GM20431 (cell line): ENCODE data around the gene ALKAL2.

ENCODE experiments used
- in situ Hi-C: fragments of 300-500 bp; cut with MseI, MboI; formaldehyde crosslinking; loops from one replicate; pipeline ENCODE4 v1.15.0; 2020; ENCODE audit warnings: low sequenced_read_pairs; ENCODE audit not compliant: unreplicated experiment

The ALKAL2 gene

DNA sequence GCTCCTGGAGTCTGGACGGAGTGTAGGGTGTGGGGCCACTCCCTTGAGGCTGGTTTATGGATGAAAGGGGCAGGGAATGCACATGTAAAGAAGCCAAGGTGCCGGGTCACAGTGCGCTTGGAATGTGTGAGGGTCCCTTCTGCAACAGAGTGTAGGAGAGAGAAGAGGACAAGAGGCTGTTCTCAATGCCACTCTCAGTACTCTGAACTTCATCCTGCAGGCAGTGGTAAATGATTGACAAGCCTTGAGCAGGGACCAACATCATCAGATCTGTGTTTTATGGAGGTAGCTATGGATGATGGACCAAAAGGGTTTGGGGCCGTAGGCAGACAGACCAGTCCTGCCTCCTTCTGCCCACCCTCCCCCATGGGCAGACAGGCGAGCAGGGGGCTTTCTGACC, 7.2 kb upstream of the ALKAL2 start:
- in situ Hi-C loops: no loop called here

DNA sequence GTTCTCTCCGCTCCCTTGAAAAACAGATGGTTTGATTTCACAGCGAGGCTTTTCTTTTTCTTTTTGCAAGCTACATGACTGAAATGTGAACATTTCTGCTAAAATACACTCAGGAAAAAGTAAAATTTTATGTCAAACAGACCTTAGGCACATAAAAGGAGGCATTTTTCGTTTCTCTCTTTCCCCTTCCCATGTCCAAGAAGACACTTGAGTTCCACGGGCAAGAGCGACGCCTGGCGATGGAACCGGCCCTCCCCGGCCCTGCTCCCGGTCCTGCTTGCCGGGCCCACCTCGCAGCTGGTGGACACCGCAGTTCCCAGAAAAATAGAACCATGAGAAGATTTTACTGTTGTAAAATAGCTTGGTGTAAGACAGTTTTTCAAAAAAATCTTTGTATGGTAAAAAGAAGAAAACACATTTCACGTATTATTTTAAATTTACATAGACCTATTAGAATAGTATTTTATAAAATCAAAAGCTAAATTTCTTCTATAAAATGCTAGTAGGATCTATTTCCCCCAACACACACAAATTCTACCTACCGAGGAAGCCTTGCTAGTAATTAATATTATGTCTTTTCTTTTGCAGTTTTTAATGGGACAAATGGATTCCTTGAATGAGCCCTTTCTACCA, 2.3 kb upstream of the ALKAL2 start:
- in situ Hi-C loops: no loop called here

DNA sequence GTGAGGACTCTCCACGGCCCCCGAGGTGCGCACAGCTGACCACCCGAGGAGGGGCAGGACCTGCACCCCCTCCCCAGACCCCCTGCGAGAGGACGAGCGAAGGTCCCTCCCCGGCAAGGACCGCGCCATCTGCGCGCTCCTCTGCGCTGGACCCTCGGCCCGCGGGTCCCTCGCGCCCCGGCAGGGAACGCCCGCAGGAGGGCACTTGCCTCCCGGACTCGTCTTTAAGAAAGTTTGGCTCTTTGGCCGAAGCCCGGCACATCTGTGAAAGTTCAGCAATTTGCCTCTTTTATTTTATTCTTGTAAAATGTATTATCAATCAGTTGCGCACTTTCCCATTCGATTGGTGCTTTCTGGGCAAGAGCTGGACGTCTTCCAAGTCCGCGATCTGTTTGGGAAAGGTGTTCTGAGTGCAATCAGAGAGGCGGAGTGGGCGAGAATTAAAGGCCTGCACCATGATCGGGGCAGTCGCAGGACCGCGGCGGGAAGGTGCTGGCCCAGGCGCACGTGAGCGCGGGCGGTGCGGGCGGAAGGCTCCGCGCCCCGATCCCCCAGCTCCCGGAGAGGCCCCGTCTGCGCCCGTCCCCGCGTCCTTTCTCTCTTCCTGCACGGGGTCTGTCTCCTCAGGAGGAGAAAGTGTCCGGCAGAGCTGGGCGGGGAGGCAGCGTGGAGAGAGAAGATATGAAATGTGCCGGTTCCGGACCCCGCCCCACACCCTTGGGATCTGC, 1.6 kb upstream of the ALKAL2 start:
- in situ Hi-C loops: no loop called here

DNA sequence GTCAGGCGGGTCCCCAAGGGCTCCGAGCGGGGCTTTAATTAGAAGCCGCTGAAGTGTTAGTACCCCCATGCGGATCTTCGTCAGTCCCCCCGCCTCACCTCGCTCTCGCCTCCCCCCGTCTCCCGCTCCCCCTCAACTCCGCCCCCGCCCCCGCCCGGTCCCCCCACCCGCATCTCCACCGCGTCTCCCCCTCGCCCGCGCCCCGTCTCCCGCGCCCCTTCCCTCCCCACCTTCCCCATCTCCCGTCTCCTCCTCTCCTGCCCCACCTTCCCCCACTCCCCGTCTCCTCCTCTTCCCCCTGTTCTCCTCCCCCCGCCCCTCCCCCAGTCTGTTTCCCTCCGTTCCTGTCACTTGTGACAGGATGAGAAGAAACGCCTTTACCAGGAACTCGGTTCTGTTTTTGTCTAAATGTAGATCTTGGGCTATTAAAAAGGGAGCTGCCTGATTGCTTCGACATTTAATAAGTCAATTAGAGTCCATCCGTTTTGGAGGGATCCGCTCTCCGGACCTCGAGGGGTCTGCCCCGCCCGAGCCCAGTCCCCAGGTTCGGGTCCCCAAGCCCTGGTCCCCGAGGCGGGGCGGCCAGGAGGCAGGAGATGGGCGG, 969 bp upstream of the ALKAL2 start:
- in situ Hi-C loops: no loop called here

DNA sequence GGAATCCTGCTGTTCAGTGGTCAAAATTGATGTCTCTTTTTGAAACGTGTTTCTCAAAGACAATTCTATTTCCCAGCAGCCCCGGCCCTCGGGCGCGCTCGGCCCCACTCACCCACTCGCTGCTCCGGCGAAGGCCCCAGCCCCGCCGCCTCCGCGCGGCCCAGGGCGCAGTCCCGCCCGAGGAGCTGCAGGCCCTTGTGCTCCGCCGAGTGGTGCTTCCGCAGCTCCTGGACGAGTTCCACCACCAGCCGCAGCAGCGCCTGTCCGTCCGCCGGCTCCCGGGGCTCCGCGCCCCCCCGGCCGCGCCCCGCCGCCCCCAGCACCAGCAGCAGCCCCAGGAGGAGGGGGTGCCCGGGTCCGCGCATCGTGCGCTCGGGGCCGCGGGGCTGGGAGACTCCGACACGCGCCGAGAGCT, 413 bp downstream of the ALKAL2 start:
- in situ Hi-C loops: no loop called here

DNA sequence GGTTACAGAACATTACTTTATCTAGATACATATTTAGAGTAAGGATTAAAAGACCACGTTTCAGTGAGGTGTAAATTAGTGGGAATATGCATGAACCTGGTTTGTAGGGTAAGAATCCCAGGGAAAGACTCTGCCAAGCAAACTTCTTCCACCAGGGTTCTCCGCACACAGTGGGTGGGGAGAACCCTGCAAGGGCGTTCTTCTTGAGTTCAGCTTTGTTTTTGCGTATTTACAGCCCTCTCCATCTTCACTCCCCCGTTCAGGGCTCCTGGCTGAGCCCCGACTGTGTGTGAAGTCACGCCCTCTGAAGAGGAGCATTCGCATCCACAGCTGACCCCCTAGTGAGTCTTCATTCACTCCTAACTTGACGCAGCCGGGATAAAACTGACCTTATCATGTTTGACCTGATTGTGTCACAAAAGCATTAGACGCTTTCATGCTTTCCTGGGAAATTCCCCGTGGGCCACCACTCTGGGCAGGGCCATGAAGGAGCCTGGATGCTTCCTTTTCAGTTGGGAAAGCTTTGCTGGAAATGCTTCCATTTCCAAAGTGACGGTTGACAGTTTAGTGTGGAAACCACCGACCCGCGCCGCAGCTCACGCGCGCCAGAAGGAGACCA, 1.0 kb downstream of the ALKAL2 start:
- in situ Hi-C loops: no loop called here

DNA sequence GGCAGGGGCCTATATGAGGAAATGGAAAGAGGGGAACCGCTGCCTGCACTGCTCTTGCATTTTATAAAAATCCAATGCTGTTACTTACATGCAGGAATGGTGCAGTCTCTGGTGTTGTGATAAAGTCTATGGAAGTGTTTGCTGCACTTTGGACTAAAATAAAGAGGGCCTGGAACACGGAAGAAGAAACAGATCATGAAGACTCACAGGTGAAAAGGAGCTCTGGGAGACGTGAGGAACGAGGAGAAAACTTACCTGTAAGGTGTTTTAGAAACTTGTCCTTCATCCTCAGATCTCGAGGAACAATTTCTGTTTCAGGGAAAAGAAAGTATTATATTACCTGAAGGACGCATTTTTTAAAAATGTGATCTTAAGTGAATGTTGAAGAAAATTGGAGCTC, 1.9 kb downstream of the ALKAL2 start:
- in situ Hi-C loops: no loop called here

DNA sequence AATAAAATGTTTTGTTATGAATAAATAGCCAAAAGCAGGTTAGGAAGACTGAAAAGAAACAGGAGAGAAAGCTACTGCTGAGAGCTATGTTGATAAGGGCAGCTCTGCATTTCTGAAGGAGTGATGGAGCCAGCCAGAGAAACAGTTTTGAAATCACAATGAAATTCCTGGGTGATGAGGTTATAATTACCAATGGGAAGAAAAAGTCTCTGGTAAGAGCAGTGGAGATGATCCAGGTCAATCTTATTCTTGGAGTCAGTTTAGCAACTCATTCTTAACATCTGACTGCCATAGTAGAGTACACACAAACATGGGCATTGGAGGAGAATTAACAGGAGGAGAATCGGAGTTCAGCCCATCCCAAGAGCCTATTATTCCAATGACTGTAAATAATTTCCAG, 2.4 kb downstream of the ALKAL2 start:
- in situ Hi-C loops: no loop called here

- in situ Hi-C loops: no loop called here
Measured at GRCh38 chr2:284896-285492, 2.9 kb downstream of the ALKAL2 start.

- in situ Hi-C loops: no loop called here
Measured at GRCh38 chr2:283996-284794, 3.7 kb downstream of the ALKAL2 start.

DNA sequence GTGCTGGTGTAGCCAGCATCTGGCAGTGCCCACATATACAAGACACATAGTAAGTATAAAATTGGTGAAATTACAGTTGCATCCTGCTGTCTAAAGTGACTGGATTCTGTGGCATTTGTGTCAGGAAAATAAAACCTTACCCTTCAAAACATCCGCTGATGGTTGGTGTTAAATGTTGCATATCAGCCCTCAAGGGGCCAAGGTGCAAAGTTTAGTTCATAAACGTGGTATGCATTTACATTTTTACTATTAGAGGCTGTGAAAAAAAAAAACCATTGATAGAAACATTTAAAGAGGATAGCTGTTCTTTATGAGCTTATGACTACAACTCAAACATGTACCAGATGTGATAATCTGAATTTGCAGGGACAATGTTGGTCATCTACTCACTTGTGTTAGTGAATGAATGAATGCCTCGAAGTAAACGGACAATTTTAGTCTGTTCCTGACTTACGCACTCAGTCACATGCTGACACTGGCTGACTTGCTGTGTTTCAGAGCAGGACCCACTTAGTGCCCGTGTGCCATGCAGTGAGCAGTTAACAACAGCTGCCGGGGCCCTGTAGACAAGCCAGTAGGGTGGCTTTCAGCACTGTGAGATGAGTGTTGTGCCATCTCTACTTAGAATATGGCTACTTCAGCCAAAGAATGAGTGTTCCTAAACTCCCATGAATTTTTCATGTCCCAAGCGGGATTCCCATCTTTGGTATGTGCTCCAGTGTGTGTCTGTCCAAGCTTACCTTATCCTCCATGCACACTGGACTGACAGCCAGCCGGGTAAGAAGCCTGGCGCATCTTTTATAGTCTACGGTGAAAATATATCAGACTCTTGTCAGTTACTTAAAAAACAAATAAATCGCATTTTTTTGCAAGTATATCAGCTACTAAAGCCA, 5.3 kb downstream of the ALKAL2 start:
- in situ Hi-C loops: no loop called here

DNA sequence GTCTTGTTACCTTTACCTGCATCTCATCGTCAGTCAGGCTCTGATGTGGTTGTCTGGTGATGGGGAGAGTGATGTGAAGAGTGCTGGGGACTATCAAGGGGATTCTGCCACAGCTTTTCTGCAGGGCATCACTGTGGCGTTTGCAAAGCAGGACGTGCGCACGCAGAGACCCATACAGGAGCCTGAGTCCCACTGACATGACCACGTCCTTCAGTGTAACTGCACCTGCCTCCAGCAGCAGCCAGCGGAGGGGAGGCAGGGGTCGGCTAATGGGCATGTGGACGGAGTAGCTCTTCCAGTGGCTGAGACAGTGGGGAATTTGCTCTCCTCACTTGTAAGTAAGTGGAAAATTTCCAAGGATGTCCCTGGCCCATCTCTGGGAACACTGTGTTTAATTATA, 6.5 kb downstream of the ALKAL2 start:
- in situ Hi-C loops: no loop called here

- in situ Hi-C loops: no loop called here
Measured at GRCh38 chr2:280650-281110, 7.2 kb downstream of the ALKAL2 start.

- in situ Hi-C loops: no loop called here
Measured at GRCh38 chr2:279956-280649, 7.8 kb downstream of the ALKAL2 start.

- in situ Hi-C loops: no loop called here
Measured at GRCh38 chr2:279366-279765, 8.5 kb downstream of the ALKAL2 start.

DNA sequence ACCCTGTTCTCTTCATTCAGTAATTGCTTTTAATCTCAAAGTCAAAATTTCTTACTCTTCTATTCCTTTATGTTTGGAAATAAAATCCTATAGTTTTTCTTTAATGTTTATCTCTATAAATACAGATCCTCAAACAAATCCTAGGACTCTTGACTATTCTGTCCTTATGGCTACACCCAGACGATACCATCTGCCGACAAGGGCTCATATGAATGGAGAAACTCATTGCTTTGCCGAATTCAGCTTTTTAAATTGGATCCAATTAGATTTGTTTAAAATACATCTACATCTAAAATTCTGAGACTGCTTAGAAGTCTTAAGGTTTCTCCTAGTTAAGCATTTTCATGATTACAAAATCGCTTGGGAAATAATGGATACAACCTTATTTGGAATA, 9.0 kb downstream of the ALKAL2 start:
- in situ Hi-C loops: no loop called here

DNA sequence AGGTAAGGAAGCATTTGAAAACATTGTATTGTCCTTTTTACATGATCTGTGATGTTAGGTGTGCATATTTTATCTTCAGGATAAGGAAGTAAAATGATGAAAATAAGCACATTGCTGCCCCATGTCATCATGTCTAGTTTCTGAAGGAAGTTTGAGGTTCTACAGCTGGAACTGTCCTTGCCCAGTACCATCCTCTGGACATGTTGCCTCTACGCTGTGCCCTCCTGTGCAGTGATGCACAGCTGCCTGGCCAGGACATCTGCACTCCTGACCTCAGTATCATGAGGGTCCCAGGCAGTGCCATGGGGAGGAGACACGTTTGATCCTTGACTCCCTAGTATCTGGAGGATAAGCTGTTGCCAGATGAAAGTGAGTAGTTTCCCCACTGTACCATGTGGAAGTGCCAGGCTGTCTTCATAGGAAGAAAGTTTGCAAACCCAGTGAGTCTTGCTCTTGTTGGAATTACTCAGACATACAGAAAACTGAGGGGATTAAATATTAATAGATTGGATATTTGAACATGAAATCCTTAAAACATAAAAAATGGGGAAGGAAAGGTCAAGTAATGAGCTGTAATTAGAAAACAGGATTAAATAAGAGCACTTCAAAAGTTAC, 9.5 kb downstream of the ALKAL2 start:
- in situ Hi-C loops: no loop called here

GRCh38 chr2:275466-275865, 12.4 kb downstream of the ALKAL2 start:
- in situ Hi-C loops: no loop called here
